GF-D8 (cell line): Measurements from ENCODE around the gene B9D2.
"Not testable (repeated sequence)": the region's sequence is repeated elsewhere in the genome, so short reads cannot be mapped to it uniquely, and the experiment has no call there.

Source experiments
- DNase-seq: peaks from one replicate; lab custom pipeline; 2025; lab: John Stamatoyannopoulos, UW

The B9D2 gene

GRCh38 chr19:41363753-41364523 is at the start of gene B9D2:
B9D2 (minus strand) TSS chr19:41364149; CDS start chr19:41363519, 630 bp downstream.
- peak; percentile 92 for DNase-seq

- DNase-seq, result no peak
Observed at GRCh38 chr19:41412953-41413352, 49.0 kb upstream of the B9D2 start.

GRCh38 chr19:41411968-41412265 is 48.0 kb upstream of the B9D2 start:
- DNase-seq, result no peak

GRCh38 chr19:41411100-41411967 is 47.4 kb upstream of the B9D2 start:
- no peak for DNase-seq

- DNase-seq, result no peak
Observed at GRCh38 chr19:41410336-41411054, 46.5 kb upstream of the B9D2 start.

- DNase-seq, result no peak
Observed at GRCh38 chr19:41409288-41409687, 45.3 kb upstream of the B9D2 start.

- not testable (repeated sequence) for DNase-seq
Observed at GRCh38 chr19:41408846-41409245, 44.9 kb upstream of the B9D2 start.

- DNase-seq, result peak; percentile 76
Observed at GRCh38 chr19:41408256-41408655, 44.3 kb upstream of the B9D2 start.

- peak; percentile 68 for DNase-seq
Observed at GRCh38 chr19:41407271-41407670, 43.3 kb upstream of the B9D2 start.

- no peak for DNase-seq
Observed at GRCh38 chr19:41405776-41406175, 41.8 kb upstream of the B9D2 start.

GRCh38 chr19:41403181-41403970 is 39.4 kb upstream of the B9D2 start:
- no peak for DNase-seq

- DNase-seq, result no peak
Observed at GRCh38 chr19:41402010-41402409, 38.1 kb upstream of the B9D2 start.

- DNase-seq, result no peak
Observed at GRCh38 chr19:41401483-41401882, 37.5 kb upstream of the B9D2 start.

GRCh38 chr19:41399525-41399924 is 35.6 kb upstream of the B9D2 start:
- DNase-seq, result no peak

- DNase-seq, result no peak
Observed at GRCh38 chr19:41399091-41399490, 35.1 kb upstream of the B9D2 start.

GRCh38 chr19:41398598-41398997 is 34.6 kb upstream of the B9D2 start:
- no peak for DNase-seq

- no peak for DNase-seq
Observed at GRCh38 chr19:41398050-41398418, 34.1 kb upstream of the B9D2 start.

GRCh38 chr19:41397086-41398049 is 33.4 kb upstream of the B9D2 start, which contains the start of the genes BCKDHA and EXOSC5:
BCKDHA (plus strand) TSS chr19:41397818; CDS start chr19:41397828, 10 bp downstream.
EXOSC5 (minus strand) TSS chr19:41397359; CDS start chr19:41397328, 31 bp downstream.
- DNase-seq, result peak; percentile 97

GRCh38 chr19:41395355-41395754 is 31.4 kb upstream of the B9D2 start:
- DNase-seq, result no peak

GRCh38 chr19:41392775-41393174 is 28.8 kb upstream of the B9D2 start:
- no peak for DNase-seq
